Caco-2 (cell line): ENCODE data around the gene IDUA. TPM values are rescaled to one million over a fixed set of nuclear protein-coding genes. Genes with fewer than 3 reads are reported as not detected.

ENCODE experiments used
- BruUV-seq: library from RNA; stranded (reverse); fragments of 400-500 nt; replicated peaks from 2 replicates; lab custom pipeline; 2021; lab: Mats Ljungman, UMichigan
- CTCF ChIA-PET: fragments of 300-600 bp; sonication (Branson Sonifier 250); formaldehyde crosslinking; loops from one replicate; lab custom pipeline; 2022; ENCODE audit warnings: antibody characterized with exemption; lab: Charles Lee
- POLR2A ChIA-PET: fragments of 300-600 bp; sonication (Branson Sonifier 250); formaldehyde crosslinking; loops from one replicate; lab custom pipeline; 2022; ENCODE audit warnings: antibody characterized with exemption; lab: Charles Lee
- DNase-seq, 2 experiments: peaks; one replicate each; pipeline versions ENCODE4 v3.0.0 to v3.0.0-alpha.2; 2020 to 2022
- H3K27me3 ChIP-seq: replicated peaks from 2 replicates; pipeline ENCODE4 v1.6.0; 2011; ENCODE audit warnings: low read length; ENCODE audit not compliant: control insufficient read depth, insufficient read depth
- H3K36me3 ChIP-seq: 2 replicates; pipeline ENCODE4 v1.5.1; 2011; ENCODE audit warnings: low read length; ENCODE audit not compliant: control insufficient read depth, insufficient read depth
- H3K4me1 ChIP-seq: fragments of 250-450 bp; sonication (Bioruptor Pico); 2 replicates; pipeline ENCODE4 v1.5.1; 2020; ENCODE audit warnings: mild to moderate bottlenecking
- H3K4me3 ChIP-seq: 2 replicates; pipeline ENCODE4 v1.5.1; 2011; ENCODE audit warnings: low read depth, mild to moderate bottlenecking, control low read depth, low read length
- H3K9me3 ChIP-seq: fragments of 250-450 bp; sonication (Bioruptor Pico); 2 replicates; pipeline ENCODE4 v1.5.1; 2020; ENCODE audit warnings: mild to moderate bottlenecking, moderate library complexity
- H3K27ac Mint-ChIP-seq: one replicate; pipeline ENCODE4 v1.8.0; 2022; ENCODE audit warnings: mixed read lengths; ENCODE audit not compliant: unreplicated experiment
- H3K27me3 Mint-ChIP-seq: one replicate; pipeline ENCODE4 v1.8.0; 2022; ENCODE audit warnings: mixed read lengths; ENCODE audit not compliant: insufficient read depth, unreplicated experiment
- H3K36me3 Mint-ChIP-seq: one replicate; pipeline ENCODE4 v1.8.0; 2022; ENCODE audit warnings: mild to moderate bottlenecking, mixed read lengths; ENCODE audit not compliant: insufficient read depth, unreplicated experiment
- H3K4me1 Mint-ChIP-seq: one replicate; pipeline ENCODE4 v1.8.0; 2022; ENCODE audit warnings: low read depth, mixed read lengths; ENCODE audit not compliant: unreplicated experiment
- H3K4me3 Mint-ChIP-seq: one replicate; pipeline ENCODE4 v1.8.0; 2022; ENCODE audit warnings: mild to moderate bottlenecking, moderate library complexity, mixed read lengths; ENCODE audit not compliant: unreplicated experiment
- H3K9me3 Mint-ChIP-seq: one replicate; pipeline ENCODE4 v1.8.0; 2022; ENCODE audit warnings: mixed read lengths; ENCODE audit not compliant: unreplicated experiment
- CTCF ChIP-seq, 2 experiments: fragments of 200-600 bp in 1 of 2; IDR thresholded peaks; 1 replicate in 1 of 2; 2 replicates in 1 of 2; pipeline versions ENCODE4 v1.5.1 to v1.8.0; 2011 to 2022; ENCODE audit warnings: antibody characterized with exemption in 1 of 2, control low read depth in 1 of 2, inconsistent platforms in 1 of 2, low read depth in 1 of 2, low read length in 1 of 2, mild to moderate bottlenecking in 1 of 2, moderate library complexity in 1 of 2; ENCODE audit not compliant: insufficient read depth in 1 of 2, severe bottlenecking in 1 of 2, unreplicated experiment in 1 of 2
- intact Hi-C: fragments of 100-400 bp; cut with micrococcal nuclease; formaldehyde crosslinking; loops from one replicate; pipeline ENCODE4 v1.10.0; 2022; ENCODE audit not compliant: unreplicated experiment
- total RNA-seq: library from RNA; stranded (reverse); gene quantifications from 2 replicates; pipeline ENCODE4 v1.2.3, GENCODE V29; 2022

Gene IDUA
- total RNA-seq, 1 experiment from 2014 or later: 26.9 TPM

- POLR2A ChIA-PET: no interaction called here
These were observed 29.6 kb upstream of the IDUA start for GRCh38 chr4:957231-957580.

GRCh38 chr4:957581-958313 is 29.1 kb upstream of the IDUA start:
- Mint-ChIP-seq H3K4me1 (no peaks in the 10 kb centered on the region), H3K9me3 (no peaks in the 10 kb centered on the region), H3K36me3 (peaks cover 25% of the 10 kb centered on the region), H3K4me3 (no peak overlapping the region), H3K27ac (no peak overlapping the region), H3K27me3 (no peaks in the 10 kb centered on the region)
- intact Hi-C loops: no loop called here
- POLR2A ChIA-PET: no interaction called here
- H3K27me3 ChIP-seq: no peaks in the 10 kb centered on the region
- no peaks in the 10 kb centered on the region for H3K4me1 ChIP-seq
- no peaks in the 10 kb centered on the region for H3K36me3 ChIP-seq
- no peaks in the 10 kb centered on the region for H3K9me3 ChIP-seq
- CTCF ChIA-PET: no interaction called here
- no peak for DNase-seq
- TF ChIP-seq CTCF (IDR thresholded peaks at IDR 0.05; ENCODE audit: insufficient read depth in 1 of 2, low read depth in 1 of 2, low read length in 1 of 2, severe bottlenecking in 1 of 2, unreplicated experiment in 1 of 2): no peak
- no peak overlapping the region for H3K4me3 ChIP-seq
- no TSS peak for BruUV-seq

More at GRCh38 chr4:957231-957580, 29.6 kb upstream of the IDUA start:
- CTCF ChIA-PET: no interaction called here
- no peak overlapping the region for H3K4me3 ChIP-seq
- H3K27me3 ChIP-seq: no peaks in the 10 kb centered on the region
- no TSS peak for BruUV-seq
- Mint-ChIP-seq H3K27me3 (no peaks in the 10 kb centered on the region), H3K36me3 (peaks cover 25% of the 10 kb centered on the region), H3K9me3 (no peaks in the 10 kb centered on the region), H3K4me1 (no peaks in the 10 kb centered on the region), H3K4me3 (no peak overlapping the region), H3K27ac (no peak overlapping the region)
- no peaks in the 10 kb centered on the region for H3K4me1 ChIP-seq
- H3K9me3 ChIP-seq: no peaks in the 10 kb centered on the region
- TF ChIP-seq CTCF (IDR thresholded peaks at IDR 0.05; ENCODE audit: insufficient read depth in 1 of 2, low read depth in 1 of 2, low read length in 1 of 2, severe bottlenecking in 1 of 2, unreplicated experiment in 1 of 2): no peak
- H3K36me3 ChIP-seq: no peaks in the 10 kb centered on the region
- intact Hi-C loops: no loop called here
- DNase-seq: no peak

- no peaks in the 10 kb centered on the region for H3K27me3 Mint-ChIP-seq
- no peak for TF ChIP-seq CTCF (IDR thresholded peaks at IDR 0.05; ENCODE audit: insufficient read depth in 1 of 2, low read depth in 1 of 2, low read length in 1 of 2, severe bottlenecking in 1 of 2, unreplicated experiment in 1 of 2)
- H3K27ac Mint-ChIP-seq: no peak overlapping the region
- no peaks in the 10 kb centered on the region for H3K27me3 ChIP-seq
- H3K4me3 ChIP-seq: no peak overlapping the region
- intact Hi-C loops: no loop called here
- no TSS peak for BruUV-seq
- no peaks in the 10 kb centered on the region for H3K9me3 ChIP-seq
- H3K36me3 Mint-ChIP-seq: peaks cover 25% of the 10 kb centered on the region
- H3K9me3 Mint-ChIP-seq: no peaks in the 10 kb centered on the region
- no peak for DNase-seq
- no peaks in the 10 kb centered on the region for H3K4me1 ChIP-seq
- H3K36me3 ChIP-seq: no peaks in the 10 kb centered on the region; the same call in 1 of the 2 replicates
- ChIA-PET CTCF (no interaction called here), POLR2A (no interaction called here)
- H3K4me1 Mint-ChIP-seq: no peaks in the 10 kb centered on the region
- no peak overlapping the region for H3K4me3 Mint-ChIP-seq
These were observed 28.6 kb upstream of the IDUA start for GRCh38 chr4:958314-958665.
